ENCODE data around the gene PTPRG.

The PTPRG gene

GRCh38 chr3:62171789-62172188 lies 610.4 kb downstream of the PTPRG start:
- no peak for TF ChIP-seq FOXP2 (optimal IDR thresholded peaks at IDR 0.05; ENCODE audit: borderline replicate concordance, extremely low read depth, extremely low read length, insufficient read depth)

- no peak for TF ChIP-seq FOXP2 (optimal IDR thresholded peaks at IDR 0.05; ENCODE audit: borderline replicate concordance, extremely low read depth, extremely low read length, insufficient read depth)
- TF ChIP-seq POLR2AphosphoS5 (IDR thresholded peaks at IDR 0.05; ENCODE audit: low read depth, low read length) = no peak
- no peak for TF ChIP-seq SIN3A (IDR thresholded peaks at IDR 0.05; ENCODE audit: borderline replicate concordance, insufficient read depth, low read length)
- TF ChIP-seq TAF1 (IDR thresholded peaks at IDR 0.05; ENCODE audit: borderline replicate concordance, insufficient read depth, low read length) = no peak
- TF ChIP-seq REST (IDR thresholded peaks at IDR 0.05; ENCODE audit: insufficient read depth in 1 of 2, low read depth in 2 of 2, low read length in 2 of 2) = no peak
Measured at GRCh38 chr3:62172199-62172598, 610.8 kb downstream of the PTPRG start.

- TF ChIP-seq POLR2AphosphoS5 (IDR thresholded peaks at IDR 0.05; ENCODE audit: low read depth, low read length) = no peak
- no peak for TF ChIP-seq SIN3A (IDR thresholded peaks at IDR 0.05; ENCODE audit: borderline replicate concordance, insufficient read depth, low read length)
- TF ChIP-seq TAF1 (IDR thresholded peaks at IDR 0.05; ENCODE audit: borderline replicate concordance, insufficient read depth, low read length) = no peak
Measured at GRCh38 chr3:62173939-62174515, 612.7 kb downstream of the PTPRG start.

DNA sequence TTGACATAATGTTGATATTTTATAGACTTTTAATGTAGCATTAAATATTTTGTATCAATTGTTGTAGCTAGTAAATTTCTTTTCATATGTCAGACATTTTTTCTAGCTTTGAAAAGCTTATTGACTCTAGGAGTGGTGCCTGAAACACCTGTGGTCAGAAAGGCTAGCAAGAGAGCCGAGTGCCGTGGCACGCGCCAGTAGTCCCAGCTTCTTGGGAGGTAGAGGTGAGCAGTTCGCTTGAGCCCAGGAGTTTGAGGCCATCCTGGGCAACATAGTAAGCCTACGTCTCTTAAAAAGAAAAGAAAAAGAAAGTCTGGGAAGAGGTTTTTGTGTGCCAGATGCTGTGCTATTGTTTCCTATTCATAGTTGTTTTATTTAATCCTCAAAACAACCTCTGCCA lies 613.8 kb downstream of the PTPRG start:
- TF ChIP-seq FOXP2 (optimal IDR thresholded peaks at IDR 0.05; ENCODE audit: borderline replicate concordance, extremely low read depth, extremely low read length, insufficient read depth) = no peak
- TF ChIP-seq POLR2AphosphoS5 (IDR thresholded peaks at IDR 0.05; ENCODE audit: low read depth, low read length) = no peak
- TF ChIP-seq TAF1 (IDR thresholded peaks at IDR 0.05; ENCODE audit: borderline replicate concordance, insufficient read depth, low read length) = no peak
- no peak for TF ChIP-seq SIN3A (IDR thresholded peaks at IDR 0.05; ENCODE audit: borderline replicate concordance, insufficient read depth, low read length)
- no peak for TF ChIP-seq REST (IDR thresholded peaks at IDR 0.05; ENCODE audit: insufficient read depth in 1 of 2, low read depth in 2 of 2, low read length in 2 of 2)

GRCh38 chr3:62178032-62178431 lies 616.7 kb downstream of the PTPRG start:
- no peak for TF ChIP-seq FOXP2 (optimal IDR thresholded peaks at IDR 0.05; ENCODE audit: borderline replicate concordance, extremely low read depth, extremely low read length, insufficient read depth)
- TF ChIP-seq POLR2AphosphoS5 (IDR thresholded peaks at IDR 0.05; ENCODE audit: low read depth, low read length) = no peak
- no peak for TF ChIP-seq REST (IDR thresholded peaks at IDR 0.05; ENCODE audit: insufficient read depth in 1 of 2, low read depth in 2 of 2, low read length in 2 of 2)
- no peak for TF ChIP-seq SIN3A (IDR thresholded peaks at IDR 0.05; ENCODE audit: borderline replicate concordance, insufficient read depth, low read length)
- no peak for TF ChIP-seq TAF1 (IDR thresholded peaks at IDR 0.05; ENCODE audit: borderline replicate concordance, insufficient read depth, low read length)

DNA sequence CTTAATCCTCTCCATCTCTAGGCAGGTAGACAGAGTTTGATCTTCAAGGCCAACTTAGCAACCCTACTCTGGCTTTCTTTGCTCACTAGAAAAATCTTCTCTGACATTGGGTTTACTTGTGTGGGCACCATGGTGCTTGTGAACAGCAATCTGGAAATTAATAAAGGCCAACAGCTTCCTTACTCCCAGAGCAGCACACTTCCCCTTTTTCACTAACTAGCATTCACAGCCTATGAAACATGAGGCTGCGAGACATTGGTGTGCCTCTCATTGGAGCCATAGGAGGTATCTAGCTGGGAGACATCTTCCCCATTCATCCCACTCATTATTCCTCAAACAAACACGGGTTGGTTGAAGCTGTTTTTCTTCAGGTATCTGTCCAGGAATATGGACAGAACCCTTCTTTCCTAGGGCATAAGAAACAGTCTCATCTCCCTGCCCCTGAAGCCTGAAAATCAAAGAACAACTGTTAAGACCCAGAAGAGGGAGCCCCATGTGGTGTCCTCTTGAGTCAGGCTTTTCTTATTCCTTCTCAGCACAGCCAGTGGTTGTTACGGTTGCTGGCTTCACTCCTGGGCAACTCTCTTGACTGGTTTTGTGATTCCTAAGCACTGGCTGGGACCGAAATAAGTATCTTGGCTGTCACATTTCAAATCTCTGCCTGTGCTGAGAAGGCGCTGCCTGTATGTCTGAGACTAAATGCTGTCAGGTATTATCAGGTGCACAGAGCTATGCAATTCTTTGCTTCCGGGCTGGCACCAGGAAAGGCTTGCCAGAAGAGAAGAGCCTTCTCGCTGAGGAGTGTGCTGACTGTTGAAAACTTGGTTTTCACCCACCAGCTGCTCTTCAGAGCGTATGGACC lies 617.6 kb downstream of the PTPRG start:
- TF ChIP-seq TAF1 (IDR thresholded peaks at IDR 0.05; ENCODE audit: borderline replicate concordance, insufficient read depth, low read length) = no peak
- TF ChIP-seq REST (IDR thresholded peaks at IDR 0.05; ENCODE audit: insufficient read depth in 1 of 2, low read depth in 2 of 2, low read length in 2 of 2) = no peak

Measured in PFSK-1 (cell line).